ENCODE measurements around the gene ACTL10.

The ACTL10 gene

GRCh38 chr20:33648396-33649004 lies 18.2 kb upstream of the ACTL10 start:
- in situ Hi-C loops (cut with HindIII; ENCODE audit: low sequenced_read_pairs): no loop called here

GRCh38 chr20:33649201-33649681 lies 17.5 kb upstream of the ACTL10 start:
- in situ Hi-C loops (cut with HindIII; ENCODE audit: low sequenced_read_pairs): no loop called here

- in situ Hi-C loops (cut with HindIII; ENCODE audit: low sequenced_read_pairs): no loop called here
Observed at GRCh38 chr20:33650111-33650752, 16.5 kb upstream of the ACTL10 start.

GRCh38 chr20:33650753-33651561 lies 15.8 kb upstream of the ACTL10 start:
- in situ Hi-C loops (cut with HindIII; ENCODE audit: low sequenced_read_pairs): no loop called here

GRCh38 chr20:33651562-33652048 lies 15.1 kb upstream of the ACTL10 start:
- in situ Hi-C loops (cut with HindIII; ENCODE audit: low sequenced_read_pairs): no loop called here

- in situ Hi-C loops (cut with HindIII; ENCODE audit: low sequenced_read_pairs): no loop called here
Observed at GRCh38 chr20:33653218-33653899, 13.4 kb upstream of the ACTL10 start.

- in situ Hi-C loops (cut with HindIII; ENCODE audit: low sequenced_read_pairs): no loop called here
Observed at GRCh38 chr20:33653900-33654596, 12.7 kb upstream of the ACTL10 start.

- in situ Hi-C loops (cut with HindIII; ENCODE audit: low sequenced_read_pairs): no loop called here
Observed at GRCh38 chr20:33654680-33655161, 12.0 kb upstream of the ACTL10 start.

- in situ Hi-C loops (cut with HindIII; ENCODE audit: low sequenced_read_pairs): no loop called here
Observed at GRCh38 chr20:33655164-33655563, 11.6 kb upstream of the ACTL10 start.

- in situ Hi-C loops (cut with HindIII; ENCODE audit: low sequenced_read_pairs): no loop called here
Observed at GRCh38 chr20:33656010-33656782, 10.5 kb upstream of the ACTL10 start.

GRCh38 chr20:33656783-33657703 lies 9.7 kb upstream of the ACTL10 start:
- in situ Hi-C loops (cut with HindIII; ENCODE audit: low sequenced_read_pairs): no loop called here

GRCh38 chr20:33657704-33658095 lies 9.0 kb upstream of the ACTL10 start:
- in situ Hi-C loops (cut with HindIII; ENCODE audit: low sequenced_read_pairs): no loop called here

- in situ Hi-C loops (cut with HindIII; ENCODE audit: low sequenced_read_pairs): no loop called here
Observed at GRCh38 chr20:33658510-33658909, 8.2 kb upstream of the ACTL10 start.

GRCh38 chr20:33658929-33659328 lies 7.8 kb upstream of the ACTL10 start:
- in situ Hi-C loops (cut with HindIII; ENCODE audit: low sequenced_read_pairs): no loop called here

GRCh38 chr20:33659341-33660034 lies 7.3 kb upstream of the ACTL10 start:
- in situ Hi-C loops (cut with HindIII; ENCODE audit: low sequenced_read_pairs): no loop called here

GRCh38 chr20:33660035-33660684 lies 6.6 kb upstream of the ACTL10 start:
- in situ Hi-C loops (cut with HindIII; ENCODE audit: low sequenced_read_pairs): no loop called here

GRCh38 chr20:33660685-33661058 lies 6.1 kb upstream of the ACTL10 start:
- in situ Hi-C loops (cut with HindIII; ENCODE audit: low sequenced_read_pairs): no loop called here

- in situ Hi-C loops (cut with HindIII; ENCODE audit: low sequenced_read_pairs): no loop called here
Observed at GRCh38 chr20:33662172-33662571, 4.6 kb upstream of the ACTL10 start, which contains the start of gene C20orf144. Gene C20orf144, plus strand, starts transcription at chr20:33662327. Its CDS starts 19 bp downstream, at chr20:33662346.

Data from DLD1 (cell line).